Brain microvascular endothelial cell (primary cell): ENCODE results near the gene TFAP2A.

Experiments used
- DNase-seq: peaks from one replicate; pipeline ENCODE4 v3.0.0-alpha.2; 2020
- H3K27ac ChIP-seq: fragments of 250-450 bp; sonication (Bioruptor Pico); 2 replicates; pipeline ENCODE4 v1.5.1; 2020; ENCODE audit warnings: mild to moderate bottlenecking, moderate library complexity
- H3K27me3 ChIP-seq: fragments of 250-450 bp; sonication (Bioruptor Pico); replicated peaks from 2 replicates; pipeline ENCODE4 v1.5.1; 2020; ENCODE audit warnings: mild to moderate bottlenecking
- H3K36me3 ChIP-seq: fragments of 250-450 bp; sonication (Bioruptor Pico); replicated peaks from 2 replicates; pipeline ENCODE4 v1.5.1; 2020; ENCODE audit warnings: mild to moderate bottlenecking
- H3K4me3 ChIP-seq: 2 replicates; pipeline ENCODE4 v1.5.1; 2011; ENCODE audit warnings: low read depth, mild to moderate bottlenecking, control low read depth, low read length, moderate library complexity
- in situ Hi-C: cut with HindIII; loops from 2 replicates; pipeline ENCODE4 v1.10.0; 2017; ENCODE audit warnings: low sequenced_read_pairs, low pct_ligation_motif_present
- TF ChIP-seq, protein P1 (sequence below): IDR thresholded peaks from 2 replicates; pipeline ENCODE4 v1.5.1; 2011; ENCODE audit warnings: low read depth, mild to moderate bottlenecking, moderate library complexity, low read length, control low read depth, inconsistent platforms; ENCODE audit errors: missing control alignments

The TFAP2A gene

DNA sequence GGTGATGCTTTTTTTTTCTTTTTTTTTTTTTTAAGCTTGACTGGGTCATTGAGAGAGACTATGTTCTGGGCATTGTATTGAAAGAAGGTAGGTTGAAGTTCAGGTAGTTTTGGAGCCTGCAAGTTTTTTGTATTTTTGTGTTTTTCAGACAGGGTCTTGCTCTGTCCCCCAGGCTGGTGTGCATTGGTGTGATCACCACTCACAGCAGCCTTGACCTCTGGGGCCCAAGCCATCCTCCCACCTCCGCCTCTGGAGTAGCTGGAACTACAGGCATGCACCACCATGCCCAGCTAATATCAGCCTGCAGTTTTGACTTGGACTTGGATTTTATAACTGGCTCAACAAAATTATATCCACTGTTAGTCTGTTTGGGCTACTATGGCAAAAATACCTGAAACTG, 31.7 kb upstream of the TFAP2A start:
- Histone ChIP-seq H3K27me3 (no peaks in the 10 kb centered on the region), H3K4me3 (no peak overlapping the region), H3K36me3 (no peaks in the 10 kb centered on the region), H3K27ac (no peak overlapping the region)
- in situ Hi-C loops: no loop called here
- DNase-seq: no peak
- TF ChIP-seq, protein P1, sequence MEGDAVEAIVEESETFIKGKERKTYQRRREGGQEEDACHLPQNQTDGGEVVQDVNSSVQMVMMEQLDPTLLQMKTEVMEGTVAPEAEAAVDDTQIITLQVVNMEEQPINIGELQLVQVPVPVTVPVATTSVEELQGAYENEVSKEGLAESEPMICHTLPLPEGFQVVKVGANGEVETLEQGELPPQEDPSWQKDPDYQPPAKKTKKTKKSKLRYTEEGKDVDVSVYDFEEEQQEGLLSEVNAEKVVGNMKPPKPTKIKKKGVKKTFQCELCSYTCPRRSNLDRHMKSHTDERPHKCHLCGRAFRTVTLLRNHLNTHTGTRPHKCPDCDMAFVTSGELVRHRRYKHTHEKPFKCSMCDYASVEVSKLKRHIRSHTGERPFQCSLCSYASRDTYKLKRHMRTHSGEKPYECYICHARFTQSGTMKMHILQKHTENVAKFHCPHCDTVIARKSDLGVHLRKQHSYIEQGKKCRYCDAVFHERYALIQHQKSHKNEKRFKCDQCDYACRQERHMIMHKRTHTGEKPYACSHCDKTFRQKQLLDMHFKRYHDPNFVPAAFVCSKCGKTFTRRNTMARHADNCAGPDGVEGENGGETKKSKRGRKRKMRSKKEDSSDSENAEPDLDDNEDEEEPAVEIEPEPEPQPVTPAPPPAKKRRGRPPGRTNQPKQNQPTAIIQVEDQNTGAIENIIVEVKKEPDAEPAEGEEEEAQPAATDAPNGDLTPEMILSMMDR: no peak

DNA sequence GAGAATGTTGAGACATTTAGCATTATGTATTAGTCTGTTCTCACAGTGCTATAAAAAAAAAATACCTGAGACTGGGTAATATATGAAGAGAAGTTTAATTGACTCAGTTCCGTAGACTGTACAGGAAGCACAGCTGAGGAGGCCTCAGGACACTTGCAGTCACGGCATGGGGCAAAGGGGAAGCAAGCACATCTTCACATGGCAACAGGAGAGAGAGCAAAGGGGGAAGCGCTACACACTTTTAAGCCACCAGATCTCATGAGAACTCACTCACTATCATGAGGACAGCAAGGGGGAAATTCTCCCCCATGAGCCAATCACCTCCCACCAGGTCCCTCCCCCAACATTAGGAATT, 26.8 kb upstream of the TFAP2A start:
- Histone ChIP-seq H3K27ac (peak overlapping the region; percentile 84), H3K4me3 (no peak overlapping the region), H3K27me3 (no peaks in the 10 kb centered on the region), H3K36me3 (no peaks in the 10 kb centered on the region)
- no peak for DNase-seq
- TF ChIP-seq, protein P1: no peak
- in situ Hi-C loops: no loop called here

DNA sequence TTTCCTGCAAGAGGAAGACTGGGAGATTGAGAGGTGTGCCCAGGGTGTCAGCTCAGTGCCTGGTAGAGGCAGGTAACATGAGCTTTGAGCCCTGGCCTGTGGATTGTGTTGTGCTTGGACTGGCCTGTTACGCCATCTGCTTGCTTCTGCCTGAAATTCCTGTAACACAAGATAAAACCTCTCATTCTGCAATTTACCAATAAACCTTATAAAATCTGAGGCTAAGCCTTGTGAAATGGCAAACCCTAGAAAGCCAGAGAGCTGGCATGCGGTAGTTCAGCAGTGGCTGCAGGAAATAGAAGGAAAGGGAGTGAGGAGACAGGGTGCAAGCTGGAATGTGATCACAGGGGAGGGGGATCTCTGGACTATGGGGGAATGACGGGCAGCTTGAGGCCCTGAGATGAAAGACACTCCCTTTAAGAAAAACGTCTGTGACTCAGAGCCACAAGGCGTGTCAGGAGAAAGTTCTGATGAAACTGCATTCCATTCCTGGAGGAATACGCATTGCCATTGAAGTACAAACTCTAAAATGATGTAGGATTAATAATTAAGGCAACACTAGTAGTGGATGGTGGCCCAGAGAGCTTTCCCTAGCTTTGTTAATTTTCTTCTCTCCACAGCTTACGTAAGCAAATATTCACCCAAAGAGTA, 26.3 kb upstream of the TFAP2A start:
- Histone ChIP-seq H3K36me3 (no peaks in the 10 kb centered on the region), H3K4me3 (no peak overlapping the region), H3K27ac (peak overlapping the region; percentile 84), H3K27me3 (no peaks in the 10 kb centered on the region)
- in situ Hi-C loops: no loop called here
- peak; percentile 93 for DNase-seq
- TF ChIP-seq, protein P1: no peak

DNA sequence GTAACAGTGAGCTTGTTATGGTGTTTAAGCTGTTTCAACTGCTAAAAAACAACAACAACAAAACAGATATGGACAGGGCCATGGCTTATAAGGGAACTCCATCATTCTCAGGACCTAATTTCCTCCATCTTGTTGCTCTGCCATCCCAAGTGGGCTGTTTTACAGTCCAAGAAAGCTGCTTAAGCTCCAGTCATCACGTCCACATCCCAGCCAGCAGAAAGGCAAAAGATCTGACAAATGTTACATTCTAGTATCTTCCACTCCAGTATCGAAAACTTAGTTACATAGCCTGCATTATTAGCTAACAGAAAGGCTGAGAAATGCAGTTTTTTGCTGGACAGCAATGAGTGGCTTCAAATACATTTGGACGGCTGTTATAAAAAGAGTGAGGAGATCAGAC, 23.0 kb upstream of the TFAP2A start:
- Histone ChIP-seq H3K27me3 (no peaks in the 10 kb centered on the region), H3K4me3 (no peak overlapping the region), H3K36me3 (no peaks in the 10 kb centered on the region), H3K27ac (no peak overlapping the region)
- no peak for DNase-seq
- in situ Hi-C loops: no loop called here
- TF ChIP-seq, protein P1: no peak

DNA sequence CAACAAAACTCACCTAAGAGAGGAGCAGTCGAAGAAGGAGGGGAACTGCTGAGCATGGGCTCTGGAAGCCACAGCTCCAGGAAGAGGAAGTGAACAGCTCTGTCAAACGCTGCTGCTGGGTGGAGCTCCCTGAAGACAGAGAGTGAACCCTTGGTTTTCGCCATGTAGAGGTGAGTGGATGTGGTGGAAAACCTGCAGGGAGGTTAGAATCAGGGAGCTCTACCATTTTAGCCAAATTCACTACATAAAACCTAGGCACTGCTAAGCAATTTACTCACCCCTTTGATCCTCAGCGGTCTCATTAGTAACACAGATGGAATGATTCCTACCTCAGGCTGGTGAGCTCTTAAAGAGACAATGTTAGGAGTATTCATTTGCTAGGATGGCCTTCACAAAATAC, 19.4 kb upstream of the TFAP2A start:
- TF ChIP-seq, protein P1: no peak
- no peak overlapping the region for H3K4me3 ChIP-seq
- no peaks in the 10 kb centered on the region for H3K27me3 ChIP-seq
- in situ Hi-C loops: no loop called here
- DNase-seq: no peak
- H3K36me3 ChIP-seq: no peaks in the 10 kb centered on the region
- no peak overlapping the region for H3K27ac ChIP-seq

DNA sequence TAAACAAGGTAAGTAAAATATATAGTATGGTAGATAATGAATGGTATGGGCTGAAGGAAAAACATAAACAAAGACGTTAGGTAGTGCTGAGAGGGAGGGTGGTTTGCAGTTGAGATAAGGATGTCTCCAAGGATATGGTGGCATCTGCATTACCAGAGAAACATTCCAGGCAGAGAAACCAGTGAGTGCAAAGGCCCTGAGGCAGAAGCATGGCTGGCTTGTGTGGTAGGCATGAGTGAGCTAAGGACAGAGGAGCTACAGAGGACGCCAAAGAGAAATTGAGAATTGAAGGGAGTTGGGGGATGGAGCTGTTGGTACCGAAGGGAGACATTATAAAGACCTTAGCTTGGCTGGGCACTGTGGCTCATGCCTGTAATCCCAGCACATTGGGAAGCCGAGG, 18.4 kb upstream of the TFAP2A start:
- no peak for DNase-seq
- Histone ChIP-seq H3K27me3 (no peaks in the 10 kb centered on the region), H3K27ac (no peak overlapping the region), H3K36me3 (no peaks in the 10 kb centered on the region), H3K4me3 (no peak overlapping the region)
- in situ Hi-C loops: no loop called here
- TF ChIP-seq, protein P1: no peak
